ENCODE data around the gene LIPC.

The LIPC gene

DNA sequence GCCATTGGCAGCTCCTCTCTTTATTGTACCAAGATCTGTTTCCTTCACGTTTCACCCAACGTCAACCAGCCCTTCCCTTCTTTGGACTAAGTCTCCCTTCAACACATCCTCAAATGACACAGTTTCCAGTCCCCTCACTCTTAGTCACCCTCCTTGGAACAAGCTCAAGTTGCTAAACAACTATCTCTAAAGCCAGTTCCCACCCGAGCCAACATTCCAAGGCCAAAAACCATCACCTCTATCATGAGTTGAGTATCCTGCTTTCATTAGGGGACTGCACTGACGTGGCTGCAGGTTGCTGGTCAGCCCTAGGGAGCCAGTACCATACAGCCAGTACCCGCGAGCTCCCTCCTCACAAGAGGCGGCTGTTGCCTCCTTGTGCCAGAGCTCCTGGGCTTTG is 73.8 kb downstream of the LIPC start:
- H3K4me2 ChIP-seq (ENCODE audit: low read depth, low read length, poor library complexity, severe bottlenecking): no peak overlapping the region
- H3K79me2 ChIP-seq (ENCODE audit: insufficient read depth, low read length): no peaks in the 10 kb centered on the region
- H3K4me3 ChIP-seq (ENCODE audit: insufficient read depth, low read length, poor library complexity, severe bottlenecking): no peak overlapping the region
- no peaks in the 10 kb centered on the region for H3K9me2 ChIP-seq (replicated peaks; ENCODE audit: insufficient read depth, low read length)
- H3K27ac ChIP-seq (ENCODE audit: low read depth, low read length): no peak overlapping the region
- no peaks in the 10 kb centered on the region for H3K9me3 ChIP-seq (ENCODE audit: insufficient read depth, low read length)
- H3F3A ChIP-seq (ENCODE audit: insufficient read depth): no peaks in the 10 kb centered on the region
- TF ChIP-seq, protein P1, sequence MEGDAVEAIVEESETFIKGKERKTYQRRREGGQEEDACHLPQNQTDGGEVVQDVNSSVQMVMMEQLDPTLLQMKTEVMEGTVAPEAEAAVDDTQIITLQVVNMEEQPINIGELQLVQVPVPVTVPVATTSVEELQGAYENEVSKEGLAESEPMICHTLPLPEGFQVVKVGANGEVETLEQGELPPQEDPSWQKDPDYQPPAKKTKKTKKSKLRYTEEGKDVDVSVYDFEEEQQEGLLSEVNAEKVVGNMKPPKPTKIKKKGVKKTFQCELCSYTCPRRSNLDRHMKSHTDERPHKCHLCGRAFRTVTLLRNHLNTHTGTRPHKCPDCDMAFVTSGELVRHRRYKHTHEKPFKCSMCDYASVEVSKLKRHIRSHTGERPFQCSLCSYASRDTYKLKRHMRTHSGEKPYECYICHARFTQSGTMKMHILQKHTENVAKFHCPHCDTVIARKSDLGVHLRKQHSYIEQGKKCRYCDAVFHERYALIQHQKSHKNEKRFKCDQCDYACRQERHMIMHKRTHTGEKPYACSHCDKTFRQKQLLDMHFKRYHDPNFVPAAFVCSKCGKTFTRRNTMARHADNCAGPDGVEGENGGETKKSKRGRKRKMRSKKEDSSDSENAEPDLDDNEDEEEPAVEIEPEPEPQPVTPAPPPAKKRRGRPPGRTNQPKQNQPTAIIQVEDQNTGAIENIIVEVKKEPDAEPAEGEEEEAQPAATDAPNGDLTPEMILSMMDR (IDR thresholded peaks at IDR 0.05; ENCODE audit: insufficient read depth, low read length, poor library complexity, severe bottlenecking): no peak
- no peak for TF ChIP-seq EZH2phosphoT487 (conservative IDR thresholded peaks at IDR 0.05; ENCODE audit: low read length)
- H3K9ac ChIP-seq (ENCODE audit: low read length): no peak overlapping the region
- H2AFZ ChIP-seq (ENCODE audit: low read depth, low read length, severe bottlenecking): no peak overlapping the region
- no peaks in the 10 kb centered on the region for H4K20me1 ChIP-seq (ENCODE audit: low read depth, low read length)
- H3K36me3 ChIP-seq (ENCODE audit: low read length): no peaks in the 10 kb centered on the region
- H3K27me3 ChIP-seq (ENCODE audit: low read length): no peaks in the 10 kb centered on the region

DNA sequence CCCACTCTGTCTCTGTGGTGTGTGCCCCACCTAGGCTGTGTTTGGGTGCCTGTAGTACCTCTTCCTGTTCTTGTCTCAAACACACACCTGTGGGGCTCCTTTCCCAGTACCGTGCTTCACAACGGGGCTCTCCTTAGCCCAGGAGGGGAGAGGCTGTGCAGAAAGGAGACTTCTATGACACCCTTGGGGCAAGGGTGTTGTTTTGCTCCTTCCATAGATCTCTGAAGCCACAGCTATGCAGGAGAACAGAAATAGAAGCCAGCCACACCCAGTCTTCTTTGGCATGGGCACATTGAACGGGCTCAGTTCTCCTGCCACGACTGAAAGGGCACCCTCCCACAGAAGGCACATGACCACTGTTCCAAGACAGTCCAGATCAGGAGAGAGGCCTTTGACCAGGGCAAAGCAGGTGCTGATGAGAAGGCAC is 74.3 kb downstream of the LIPC start:
- H3K27ac ChIP-seq (ENCODE audit: low read depth, low read length): no peak overlapping the region
- no peak overlapping the region for H2AFZ ChIP-seq (ENCODE audit: low read depth, low read length, severe bottlenecking)

DNA sequence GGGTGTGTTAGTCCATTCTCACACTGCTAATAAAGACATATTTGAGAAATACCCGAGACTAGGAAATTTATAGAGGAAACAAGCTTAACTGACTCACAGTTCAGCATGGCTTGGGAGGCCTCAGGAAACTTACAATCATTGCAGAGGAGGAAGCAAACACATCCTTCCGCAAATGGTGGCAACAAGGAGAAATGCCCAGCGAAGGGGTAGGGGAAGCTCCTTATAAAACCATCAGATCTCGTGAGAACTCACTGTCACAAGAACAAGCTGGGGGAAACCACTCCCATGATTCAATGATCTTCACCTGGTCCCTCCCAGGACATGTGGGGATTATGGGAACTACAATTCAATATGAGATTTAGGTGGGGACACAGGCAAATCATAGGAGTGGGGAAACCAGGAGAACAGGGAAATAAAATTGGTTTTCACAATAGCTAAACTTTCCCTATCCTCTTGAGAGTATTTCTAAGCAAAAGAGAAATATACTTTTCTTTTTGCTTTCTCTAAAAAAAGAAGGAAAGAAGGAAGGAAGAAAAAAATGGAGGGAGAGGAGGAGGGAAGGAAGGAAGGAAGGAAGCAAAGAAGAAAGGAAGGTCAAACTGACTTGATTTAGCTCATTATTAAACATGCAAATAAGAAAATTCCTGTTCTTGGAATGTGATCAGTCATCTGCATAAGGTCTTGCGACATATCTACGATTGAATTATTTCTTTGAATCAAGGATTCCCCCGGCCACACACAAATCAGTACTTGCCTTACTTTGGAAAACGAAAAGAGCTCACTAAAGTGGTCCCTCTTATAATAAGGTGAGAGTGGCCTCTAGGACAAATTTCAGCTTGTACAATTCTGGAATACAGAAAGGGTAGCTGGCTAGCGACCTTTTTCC is 75.2 kb downstream of the LIPC start:
- no peaks in the 10 kb centered on the region for H3K9me3 ChIP-seq (ENCODE audit: insufficient read depth, low read length)
- H3K27ac ChIP-seq (ENCODE audit: low read depth, low read length): no peak overlapping the region
- H3K4me3 ChIP-seq (ENCODE audit: insufficient read depth, low read length, poor library complexity, severe bottlenecking): no peak overlapping the region
- no peaks in the 10 kb centered on the region for H3K36me3 ChIP-seq (ENCODE audit: low read length)
- H3K9me2 ChIP-seq (replicated peaks; ENCODE audit: insufficient read depth, low read length): no peaks in the 10 kb centered on the region
- no peaks in the 10 kb centered on the region for H3K27me3 ChIP-seq (ENCODE audit: low read length)
- H3K9ac ChIP-seq (ENCODE audit: low read length): no peak overlapping the region
- H3K79me2 ChIP-seq (ENCODE audit: insufficient read depth, low read length): no peaks in the 10 kb centered on the region
- no peaks in the 10 kb centered on the region for H3F3A ChIP-seq (ENCODE audit: insufficient read depth)
- no peaks in the 10 kb centered on the region for H4K20me1 ChIP-seq (ENCODE audit: low read depth, low read length)
- H2AFZ ChIP-seq (ENCODE audit: low read depth, low read length, severe bottlenecking): no peak overlapping the region
- H3K4me2 ChIP-seq (ENCODE audit: low read depth, low read length, poor library complexity, severe bottlenecking): no peak overlapping the region
- TF ChIP-seq, protein P1 (IDR thresholded peaks at IDR 0.05; ENCODE audit: insufficient read depth, low read length, poor library complexity, severe bottlenecking): no peak
- TF ChIP-seq EZH2phosphoT487 (conservative IDR thresholded peaks at IDR 0.05; ENCODE audit: low read length): no peak

More for the DNA sequence above, 74.3 kb downstream of the LIPC start:
- Histone ChIP-seq H4K20me1 (ENCODE audit: low read depth, low read length) (no peaks in the 10 kb centered on the region), H3K4me3 (ENCODE audit: insufficient read depth, low read length, poor library complexity, severe bottlenecking) (no peak overlapping the region), H3K27me3 (ENCODE audit: low read length) (no peaks in the 10 kb centered on the region), H3K4me2 (ENCODE audit: low read depth, low read length, poor library complexity, severe bottlenecking) (no peak overlapping the region), H3K9me3 (ENCODE audit: insufficient read depth, low read length) (no peaks in the 10 kb centered on the region), H3F3A (ENCODE audit: insufficient read depth) (no peaks in the 10 kb centered on the region), H3K9ac (ENCODE audit: low read length) (no peak overlapping the region), H3K79me2 (ENCODE audit: insufficient read depth, low read length) (no peaks in the 10 kb centered on the region), H3K36me3 (ENCODE audit: low read length) (no peaks in the 10 kb centered on the region), H3K9me2 (replicated peaks; ENCODE audit: insufficient read depth, low read length) (no peaks in the 10 kb centered on the region)
- TF ChIP-seq, protein P1 (IDR thresholded peaks at IDR 0.05; ENCODE audit: insufficient read depth, low read length, poor library complexity, severe bottlenecking): no peak
- no peak for TF ChIP-seq EZH2phosphoT487 (conservative IDR thresholded peaks at IDR 0.05; ENCODE audit: low read length)
